Ovary (tissue), 3 donors: ENCODE results near the gene PLK5.

Experiments
- EP300 ChIP-seq: sonication (generic); formaldehyde crosslinking; IDR thresholded peaks from one replicate; pipeline ENCODE4 v1.6.1; 2017; ENCODE audit warnings: antibody characterized with exemption
- POLR2A ChIP-seq: fragments of 450-650 bp; IDR thresholded peaks from one replicate; pipeline ENCODE4 v1.6.1; 2017; ENCODE audit warnings: antibody characterized with exemption, mild to moderate bottlenecking, moderate library complexity
- TF ChIP-seq, protein P1 (sequence below), 3 donors: fragments of 450-650 bp in 2 of 3; fragments of 200-600 bp in 1 of 3; IDR thresholded peaks; one replicate each; pipeline versions ENCODE4 v1.5.1 to v1.8.0; 2016 to 2022; ENCODE audit warnings: antibody characterized with exemption in 3 of 3, mild to moderate bottlenecking in 1 of 3
- donor health status: DM: no; HTN: no; CAD: no.

DNA sequence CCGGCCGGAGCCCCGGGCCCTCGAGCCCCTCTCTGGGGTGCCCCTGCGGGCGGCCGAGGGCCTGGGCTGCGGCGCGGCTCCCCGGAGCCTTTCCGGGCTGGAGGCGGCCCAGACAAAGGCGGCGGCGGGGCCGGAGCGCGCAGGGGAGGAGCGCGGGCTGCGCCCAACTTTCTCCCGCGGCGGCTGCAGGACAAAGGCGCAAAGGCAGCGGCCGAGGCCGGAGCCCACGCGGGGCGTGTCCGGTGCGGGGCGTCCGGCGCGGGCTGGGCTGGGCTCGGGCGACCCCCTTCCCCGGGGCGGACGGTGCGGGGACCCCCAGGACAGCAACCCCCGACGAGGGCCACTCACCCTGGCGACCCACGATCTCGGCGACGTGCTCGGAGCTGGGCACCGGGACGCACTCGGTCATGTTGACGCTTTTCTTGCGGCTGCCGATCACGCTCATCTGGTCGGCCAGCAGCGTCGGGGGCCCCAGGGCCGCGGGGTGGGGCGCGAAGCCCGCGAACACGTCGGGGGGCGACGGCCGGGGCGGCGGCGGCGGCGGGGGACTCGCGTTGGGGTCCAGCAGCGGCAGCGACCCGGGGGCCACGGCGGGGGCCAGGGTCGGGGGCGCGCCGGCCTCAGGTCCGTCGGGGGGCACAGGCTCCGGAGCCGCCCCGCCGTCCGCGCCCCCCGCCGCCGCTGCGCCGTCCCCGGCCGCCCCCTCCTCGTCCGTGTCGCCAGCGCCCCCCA, 43.4 kb downstream of the PLK5 start:
- TF ChIP-seq, protein P1, sequence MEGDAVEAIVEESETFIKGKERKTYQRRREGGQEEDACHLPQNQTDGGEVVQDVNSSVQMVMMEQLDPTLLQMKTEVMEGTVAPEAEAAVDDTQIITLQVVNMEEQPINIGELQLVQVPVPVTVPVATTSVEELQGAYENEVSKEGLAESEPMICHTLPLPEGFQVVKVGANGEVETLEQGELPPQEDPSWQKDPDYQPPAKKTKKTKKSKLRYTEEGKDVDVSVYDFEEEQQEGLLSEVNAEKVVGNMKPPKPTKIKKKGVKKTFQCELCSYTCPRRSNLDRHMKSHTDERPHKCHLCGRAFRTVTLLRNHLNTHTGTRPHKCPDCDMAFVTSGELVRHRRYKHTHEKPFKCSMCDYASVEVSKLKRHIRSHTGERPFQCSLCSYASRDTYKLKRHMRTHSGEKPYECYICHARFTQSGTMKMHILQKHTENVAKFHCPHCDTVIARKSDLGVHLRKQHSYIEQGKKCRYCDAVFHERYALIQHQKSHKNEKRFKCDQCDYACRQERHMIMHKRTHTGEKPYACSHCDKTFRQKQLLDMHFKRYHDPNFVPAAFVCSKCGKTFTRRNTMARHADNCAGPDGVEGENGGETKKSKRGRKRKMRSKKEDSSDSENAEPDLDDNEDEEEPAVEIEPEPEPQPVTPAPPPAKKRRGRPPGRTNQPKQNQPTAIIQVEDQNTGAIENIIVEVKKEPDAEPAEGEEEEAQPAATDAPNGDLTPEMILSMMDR (IDR thresholded peaks at IDR 0.05), result no peak
- no peak for TF ChIP-seq EP300
- no peak for TF ChIP-seq POLR2A
